A673 (cell line): ENCODE measurements around the gene ATP8A2.

Experiments
- CTCF ChIP-seq: fragments of 300-800, 200-600 bp; sonication (generic); conservative IDR thresholded peaks from 2 replicates; pipeline ENCODE4 v1.5.1; 2017; ENCODE audit warnings: low read depth, mild to moderate bottlenecking, antibody characterized with exemption, low read length, moderate library complexity, mixed read lengths
- EZH2 ChIP-seq: fragments of 200-600 bp; sonication (generic); IDR thresholded peaks from 2 replicates; pipeline ENCODE4 v1.6.1; 2017; ENCODE audit warnings: borderline replicate concordance, low read depth, mild to moderate bottlenecking, mixed read lengths, antibody characterized with exemption, low read length; ENCODE audit not compliant: poor library complexity, severe bottlenecking

DNA sequence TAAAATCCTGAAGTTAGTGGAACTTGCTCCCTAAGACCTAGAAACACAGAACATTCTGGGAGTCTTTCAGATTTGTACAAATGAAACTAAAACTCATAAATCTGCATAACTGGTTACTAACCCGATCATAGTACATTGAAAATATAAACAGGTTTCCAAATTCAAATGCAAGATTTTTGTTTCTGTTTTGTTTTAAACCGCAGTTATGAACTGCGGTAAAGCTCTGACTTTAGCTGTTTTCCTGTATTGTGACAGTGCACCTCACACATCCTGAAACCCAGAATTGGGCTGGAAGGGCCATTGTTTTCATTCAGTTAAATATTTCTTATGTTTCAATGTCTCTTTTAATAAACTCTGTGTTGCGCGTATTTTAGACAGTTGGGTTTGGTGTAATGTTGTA, 475.4 kb downstream of the ATP8A2 start:
- TF ChIP-seq CTCF (no peak), EZH2 (no peak)
